Left renal pelvis (tissue), 4 donors: ENCODE measurements around the gene KATNBL1. TPM values are rescaled to one million over a fixed set of nuclear protein-coding genes. Genes with fewer than 3 reads are reported as not detected.
"Not testable (repeated sequence)": the region's sequence is repeated elsewhere in the genome, so short reads cannot be mapped to it uniquely, and the experiment has no call there.

Source experiments
- DNase-seq, 4 donors: peaks; one replicate each; pipeline ENCODE4 v3.0.0-alpha.2; 2013; ENCODE audit warnings: low read depth in 4 of 4, low spot score in 3 of 4
- polyA plus RNA-seq, 4 donors: library from polyadenylated mRNA; unstranded; fragments of 120-200 nt; gene quantifications; one replicate each; pipeline ENCODE4 v1.2.1, GENCODE V29; 2013; ENCODE audit not compliant: insufficient read length in 4 of 4

KATNBL1 gene
- polyA plus RNA-seq, 4 donors = 59.9 to 85.6 (median 61.1) TPM

GRCh38 chr15:34203936-34204335 lies 6.0 kb downstream of the KATNBL1 start:
- no peak for DNase-seq

- DNase-seq = no peak
Observed at GRCh38 chr15:34203305-34203704, 6.6 kb downstream of the KATNBL1 start.

GRCh38 chr15:34193272-34193671 lies 16.6 kb downstream of the KATNBL1 start:
- DNase-seq = not testable (repeated sequence)

- DNase-seq = no peak
Observed at GRCh38 chr15:34188711-34189110, 21.2 kb downstream of the KATNBL1 start.

- no peak for DNase-seq
Observed at GRCh38 chr15:34185666-34186065, 24.2 kb downstream of the KATNBL1 start.

GRCh38 chr15:34182942-34183341 lies 27.0 kb downstream of the KATNBL1 start:
- DNase-seq = no peak

- DNase-seq = no peak
Observed at GRCh38 chr15:34179234-34179633, 30.7 kb downstream of the KATNBL1 start.

GRCh38 chr15:34165987-34166573 lies 43.8 kb downstream of the KATNBL1 start:
- DNase-seq = not testable (repeated sequence)

- no peak for DNase-seq
Observed at GRCh38 chr15:34161329-34161963, 48.5 kb downstream of the KATNBL1 start.

GRCh38 chr15:34160735-34161134 lies 49.2 kb downstream of the KATNBL1 start:
- no peak for DNase-seq

GRCh38 chr15:34158355-34158754 lies 51.5 kb downstream of the KATNBL1 start:
- no peak for DNase-seq

- DNase-seq = no peak
Observed at GRCh38 chr15:34155859-34156258, 54.0 kb downstream of the KATNBL1 start.

- no peak for DNase-seq
Observed at GRCh38 chr15:34154725-34155204, 55.1 kb downstream of the KATNBL1 start.

- no peak for DNase-seq
Observed at GRCh38 chr15:34147371-34148140, 62.3 kb downstream of the KATNBL1 start.

- DNase-seq = no peak
Observed at GRCh38 chr15:34133511-34133910, 76.4 kb downstream of the KATNBL1 start.

GRCh38 chr15:34132881-34133280 lies 77.0 kb downstream of the KATNBL1 start:
- no peak for DNase-seq

GRCh38 chr15:34128898-34129297 lies 81.0 kb downstream of the KATNBL1 start:
- no peak for DNase-seq

GRCh38 chr15:34126522-34126921 lies 83.4 kb downstream of the KATNBL1 start:
- DNase-seq = no peak

GRCh38 chr15:34125945-34126344 lies 84.0 kb downstream of the KATNBL1 start:
- DNase-seq = no peak

GRCh38 chr15:34124651-34125050 lies 85.2 kb downstream of the KATNBL1 start:
- no peak for DNase-seq

- no peak for DNase-seq
Observed at GRCh38 chr15:34122771-34123183, 87.1 kb downstream of the KATNBL1 start.

GRCh38 chr15:34121786-34122185 lies 88.1 kb downstream of the KATNBL1 start:
- DNase-seq = not testable (repeated sequence)
